HK-2 (cell line): Measurements from ENCODE around the gene TAX1BP1.
"Not testable (repeated sequence)": the region's sequence is repeated elsewhere in the genome, so short reads cannot be mapped to it uniquely, and the experiment has no call there.

Source experiments
- DNase-seq: peaks from one replicate; pipeline ENCODE4 v3.0.0-alpha.2; 2018; ENCODE audit not compliant: unreplicated experiment

The TAX1BP1 gene

DNA sequence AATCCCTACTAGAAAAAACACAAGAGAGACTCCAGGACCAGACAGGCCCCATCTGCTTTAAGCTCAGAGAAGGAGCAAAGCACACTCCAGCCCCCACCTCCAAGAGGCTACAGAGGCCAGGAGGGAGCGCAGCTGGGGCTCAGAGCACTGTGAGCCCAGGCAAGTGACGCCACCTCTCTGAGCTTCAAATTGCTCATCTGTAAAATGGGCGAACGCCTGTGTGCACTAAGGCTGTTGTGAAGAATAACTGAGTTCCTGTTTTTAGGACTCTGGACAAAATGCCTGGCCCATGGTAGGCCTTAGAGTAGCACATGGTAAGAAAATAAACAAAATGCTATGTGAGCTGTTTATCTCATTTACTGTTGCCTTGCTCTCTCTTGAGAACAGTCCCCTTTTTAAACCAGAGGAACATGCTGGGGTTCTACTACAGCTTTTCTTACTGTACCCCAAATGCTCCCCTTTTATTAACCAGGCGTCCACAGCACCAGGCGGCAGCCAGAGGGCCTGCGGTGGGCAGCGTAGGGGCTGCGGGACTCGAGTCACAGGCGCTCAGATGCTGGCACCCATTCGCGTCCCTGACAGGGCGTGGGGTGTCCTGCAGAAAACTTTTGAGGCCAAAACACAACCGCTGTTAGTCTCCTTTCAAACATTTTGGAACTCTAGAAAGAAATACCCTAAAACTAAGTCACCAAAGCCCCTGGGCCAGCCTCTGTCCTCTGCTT is 103.8 kb downstream of the TAX1BP1 start:
- no peak for DNase-seq

DNA sequence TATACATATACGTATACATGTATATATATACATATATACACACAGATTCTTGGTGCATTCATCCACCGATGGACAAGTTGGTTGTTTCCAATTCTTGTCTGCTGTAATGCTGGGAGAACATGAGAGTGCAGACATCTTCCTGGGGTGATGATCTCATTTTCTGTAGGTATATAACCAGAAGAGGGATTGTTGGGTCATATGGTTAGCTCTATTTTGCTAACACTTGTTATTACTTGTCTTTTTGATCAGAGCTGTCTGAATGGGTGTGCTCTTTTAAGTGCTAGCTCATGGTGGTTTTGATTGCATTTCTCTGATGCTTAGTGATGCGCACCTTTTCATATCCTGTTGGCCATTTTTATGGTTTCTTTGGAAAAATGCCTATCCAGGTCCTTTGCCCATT is 106.4 kb downstream of the TAX1BP1 start:
- no peak for DNase-seq

DNA sequence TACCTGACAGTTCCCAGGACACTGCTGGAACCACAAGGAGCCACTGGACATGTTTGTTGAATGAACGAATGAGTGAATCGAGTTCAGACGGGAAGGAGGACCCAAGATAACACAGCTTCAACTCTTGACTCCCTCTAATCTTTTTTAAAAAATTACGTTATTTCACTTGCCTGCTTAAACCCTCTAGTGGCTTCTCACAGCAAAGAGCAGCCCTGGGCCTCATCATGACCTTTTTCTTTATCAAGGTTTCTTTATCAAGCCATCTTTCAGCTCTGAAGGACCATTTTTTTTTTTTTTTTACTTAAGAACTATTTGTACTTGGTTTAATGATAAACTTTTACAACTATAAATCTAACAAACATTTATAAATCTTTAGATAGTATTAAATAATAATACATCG is 110.6 kb downstream of the TAX1BP1 start:
- DNase-seq, result no peak

DNA sequence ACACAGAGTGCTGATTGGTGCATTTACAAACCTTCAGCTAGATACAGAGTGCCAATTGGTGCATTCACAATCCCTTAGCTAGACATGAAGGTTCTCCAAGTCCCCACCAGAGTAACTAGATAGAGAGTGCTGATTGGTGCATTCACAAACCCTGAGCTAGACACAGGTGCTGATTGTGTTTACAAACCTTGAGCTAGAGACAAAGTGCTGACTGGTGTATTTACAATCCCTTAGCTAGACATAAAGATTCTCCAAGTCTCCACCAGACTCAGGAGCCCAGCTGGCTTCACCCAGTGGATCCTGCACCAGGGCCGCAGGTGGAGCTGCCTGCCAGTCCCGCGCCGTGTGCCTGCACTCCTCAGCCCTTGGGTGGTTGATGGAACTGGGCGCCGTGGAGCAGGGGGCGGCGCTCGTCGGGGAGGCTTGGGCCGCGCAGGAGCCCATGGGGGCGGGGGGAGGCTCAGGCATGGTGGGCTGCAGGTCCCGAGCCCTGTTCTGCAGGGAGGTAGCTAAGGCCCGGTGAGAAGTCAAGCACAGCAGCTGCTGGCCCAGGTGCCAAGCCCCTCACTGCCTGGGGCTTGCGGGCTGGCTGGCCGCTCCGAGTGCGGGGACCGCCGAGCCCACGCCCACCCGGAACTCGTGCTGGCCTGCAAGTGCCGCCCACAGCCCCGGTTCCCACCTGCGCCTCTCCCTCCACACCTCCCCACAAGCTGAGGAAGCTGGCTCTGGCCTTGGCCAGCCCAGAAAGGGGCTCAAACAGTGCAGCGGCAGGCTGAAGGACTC is 116.9 kb downstream of the TAX1BP1 start:
- DNase-seq, result not testable (repeated sequence)

DNA sequence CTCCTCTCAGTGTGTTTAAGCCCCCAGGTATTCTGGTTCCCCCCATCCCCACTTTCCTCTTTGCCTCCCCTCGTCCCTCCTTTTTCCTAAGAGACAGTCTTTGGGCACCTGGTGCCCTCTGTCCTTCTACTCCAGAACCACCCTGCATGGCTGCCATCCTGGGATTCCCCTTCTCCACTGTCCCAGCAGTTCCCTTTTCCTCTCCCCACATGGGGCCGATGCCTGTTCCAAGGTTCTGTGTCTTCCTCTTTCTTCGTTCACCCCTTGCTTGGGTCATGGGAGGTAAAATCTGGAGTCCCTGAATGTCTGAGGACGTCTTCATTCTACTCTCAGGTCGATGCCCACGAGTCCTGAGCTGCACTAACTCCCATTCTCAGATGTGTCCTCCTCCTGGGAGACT is 120.8 kb downstream of the TAX1BP1 start:
- DNase-seq, result no peak

DNA sequence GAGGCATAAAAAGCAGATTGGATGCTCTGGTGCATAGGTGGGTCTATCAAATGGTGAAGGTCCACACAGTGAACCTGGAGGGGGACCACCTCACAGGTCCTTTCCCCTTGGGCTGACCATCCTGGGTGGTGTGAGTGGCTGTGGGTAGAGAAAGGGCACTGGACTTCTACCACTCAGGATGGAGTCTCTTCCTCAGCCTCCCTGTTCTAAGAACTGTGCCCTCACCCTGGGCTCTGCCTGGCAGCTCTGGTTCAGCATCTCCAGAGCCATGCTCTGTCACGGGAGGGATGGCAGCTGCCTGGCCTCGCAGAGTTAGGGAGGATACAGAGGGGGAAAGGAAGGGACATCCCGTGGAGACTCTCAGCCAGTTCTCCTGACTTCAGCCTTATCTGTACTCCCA is 121.8 kb downstream of the TAX1BP1 start:
- DNase-seq, result no peak

DNA sequence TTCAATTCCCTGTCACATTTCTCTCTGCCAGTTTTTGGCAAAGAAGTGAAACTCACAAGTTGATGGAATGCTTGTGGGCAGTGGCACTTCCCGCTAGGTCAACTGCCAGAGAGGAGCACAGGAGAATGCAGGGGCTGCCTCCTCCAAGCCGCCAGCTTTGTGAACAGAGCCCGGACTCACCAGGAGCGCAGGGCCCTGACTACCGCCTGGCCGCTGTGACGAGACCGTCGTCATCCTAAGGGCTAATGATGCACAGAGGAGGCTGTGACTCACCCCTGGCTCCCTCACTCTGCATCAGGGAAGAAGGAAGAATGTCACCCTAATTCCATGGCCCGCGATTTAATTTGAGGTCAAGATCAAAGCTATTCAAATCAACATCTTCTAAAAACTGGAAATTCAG is 123.9 kb downstream of the TAX1BP1 start:
- peak; percentile 81 for DNase-seq

DNA sequence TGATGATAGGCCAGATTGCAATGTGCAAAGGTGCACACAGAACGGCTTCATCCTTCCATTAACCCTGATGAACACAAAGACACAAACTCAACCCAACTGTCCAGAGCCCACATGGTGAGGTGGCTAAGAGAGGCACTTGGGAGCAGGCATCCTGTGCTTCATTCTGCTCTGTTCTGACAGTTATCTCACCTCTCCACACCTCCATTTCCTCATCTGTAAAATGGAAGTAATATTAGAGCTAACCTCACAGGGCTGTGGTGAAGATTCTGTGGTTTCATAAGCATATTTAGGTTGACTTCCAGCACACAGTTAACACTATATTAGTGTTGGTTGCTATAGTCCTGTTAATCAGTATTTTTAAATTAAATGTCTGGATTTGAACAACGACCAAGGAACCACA is 126.3 kb downstream of the TAX1BP1 start:
- DNase-seq, result no peak

DNA sequence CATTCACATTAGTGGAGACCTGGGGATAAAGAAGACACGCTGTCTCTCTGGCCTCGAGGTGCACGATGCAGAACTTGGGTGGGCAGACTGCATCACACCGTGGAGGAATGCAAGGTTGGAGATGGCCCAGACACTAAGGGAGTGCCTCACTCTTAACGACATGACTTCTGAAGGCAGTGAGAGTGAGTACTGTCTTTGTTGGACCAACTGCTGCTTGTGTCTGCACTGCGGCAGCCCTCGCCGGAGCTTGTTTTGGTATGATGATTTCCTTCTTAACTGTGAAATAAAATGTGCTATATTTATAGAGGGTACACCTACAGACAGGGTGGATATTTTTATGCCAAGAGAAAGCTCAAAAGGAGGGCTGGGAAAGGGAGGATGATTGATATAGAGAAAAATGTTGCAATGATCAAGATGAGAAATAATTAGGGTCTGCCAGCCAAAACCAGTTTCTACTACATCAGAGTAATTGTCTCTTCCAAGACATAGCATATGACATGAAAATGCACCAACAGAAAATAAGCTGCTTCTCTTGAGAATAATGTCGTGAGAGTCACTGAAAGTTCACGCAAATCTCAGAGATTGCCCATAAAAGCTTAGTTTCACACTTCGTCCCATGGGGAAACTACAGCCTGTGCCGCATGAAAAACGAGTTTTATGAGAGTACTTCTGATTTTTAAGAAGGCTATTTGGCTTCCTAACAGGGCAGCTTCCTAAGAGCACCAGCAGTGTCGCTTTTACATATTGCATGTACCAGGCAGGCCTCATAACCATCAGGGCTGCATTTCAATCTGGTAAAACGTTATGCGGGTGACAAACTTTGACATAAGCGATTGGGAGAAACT is 127.1 kb downstream of the TAX1BP1 start:
- no peak for DNase-seq

DNA sequence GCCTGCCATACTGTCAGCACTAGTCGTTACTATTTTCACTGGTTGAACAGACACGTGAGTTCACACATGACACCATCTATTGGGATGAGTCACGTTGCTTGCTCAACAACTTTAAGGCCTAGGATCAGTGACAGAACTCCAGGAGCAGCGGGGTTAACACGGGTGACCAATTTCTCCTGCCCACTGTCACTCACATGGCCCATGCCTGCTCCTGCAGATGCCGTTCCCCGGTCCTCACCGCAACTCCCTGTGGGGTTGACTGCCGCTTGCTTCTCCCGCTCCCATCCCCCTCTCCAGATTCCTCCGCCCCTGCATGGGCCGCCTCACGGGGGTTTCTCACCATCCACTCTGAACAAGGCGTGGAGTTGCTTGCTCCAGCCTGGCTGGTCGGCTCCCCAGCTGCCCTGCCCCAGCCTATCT is 128.2 kb downstream of the TAX1BP1 start:
- DNase-seq, result peak; percentile 84

DNA sequence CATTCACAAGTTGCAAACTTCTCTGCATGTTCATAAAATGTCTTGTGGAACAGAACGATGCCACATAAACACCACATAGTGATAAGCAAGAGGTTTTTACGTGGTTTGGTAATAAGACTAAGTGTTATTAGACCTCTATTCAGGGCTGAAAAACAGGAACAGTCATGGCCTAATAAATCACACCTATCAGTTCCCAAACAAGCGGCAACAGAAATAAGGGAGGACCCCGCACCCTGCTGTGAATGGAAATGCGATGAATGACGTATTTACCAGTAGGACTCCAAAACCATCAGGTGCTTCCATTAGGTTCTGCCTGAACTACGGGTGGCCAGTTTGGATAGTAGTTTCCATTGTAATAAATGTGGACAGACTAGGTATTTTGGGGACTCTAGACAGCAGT is 129.1 kb downstream of the TAX1BP1 start:
- DNase-seq, result no peak

DNA sequence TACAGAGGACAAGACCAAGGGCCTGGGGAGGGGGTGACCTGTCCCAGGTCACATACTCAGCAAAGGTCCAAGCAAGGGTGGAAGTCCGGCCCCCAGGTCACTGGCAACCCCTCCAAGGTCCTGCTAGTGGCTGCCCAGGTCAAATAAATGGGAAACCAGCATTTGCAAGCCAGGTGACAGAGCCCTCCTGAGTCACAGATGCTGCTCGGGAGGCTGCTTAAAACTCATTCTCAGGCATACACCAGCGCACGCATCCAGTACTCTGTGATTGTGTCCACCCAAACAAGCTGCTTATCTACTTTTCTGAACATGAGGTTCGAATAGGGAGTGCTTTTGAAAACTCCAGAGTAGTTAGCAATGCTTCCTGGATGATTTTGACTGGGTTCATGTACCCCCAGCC is 130.6 kb downstream of the TAX1BP1 start:
- no peak for DNase-seq

DNA sequence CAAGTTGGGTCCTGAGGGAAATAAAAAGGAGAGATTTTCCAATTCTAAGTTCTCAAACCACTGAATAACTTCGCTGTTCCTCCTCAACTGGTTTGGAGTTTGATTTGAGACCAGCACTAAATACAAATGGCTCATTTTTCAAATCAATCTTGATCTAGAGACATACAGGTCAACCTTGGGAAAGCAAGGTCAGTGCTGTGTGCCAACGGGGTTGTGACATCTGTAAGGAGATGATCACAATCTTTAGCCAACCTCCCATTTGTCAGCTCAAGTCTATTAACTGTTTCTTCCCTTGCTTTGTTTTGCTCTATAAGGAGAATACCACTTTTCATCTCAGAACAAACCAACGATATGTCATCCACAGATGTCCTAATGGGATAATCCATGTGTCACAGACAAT is 131.1 kb downstream of the TAX1BP1 start:
- DNase-seq, result no peak

DNA sequence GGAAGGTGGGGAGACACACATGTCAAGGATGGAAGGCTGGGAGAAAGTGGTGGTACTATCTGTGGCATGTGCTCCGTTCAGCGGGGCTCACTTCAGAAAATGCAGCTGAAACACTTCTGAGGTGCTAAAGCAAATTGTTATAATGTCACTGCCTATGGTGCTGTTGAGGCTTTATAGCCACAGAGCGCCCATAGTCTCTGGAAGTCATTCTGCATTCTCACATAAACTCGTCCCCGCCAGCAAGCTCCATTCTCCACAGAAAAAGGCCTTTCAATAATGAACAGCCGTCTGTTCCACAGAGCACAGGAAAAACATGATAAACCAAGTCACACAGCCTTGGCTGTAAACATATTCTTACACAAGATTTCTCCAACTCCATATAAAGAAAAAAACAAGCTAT is 131.9 kb downstream of the TAX1BP1 start:
- DNase-seq, result no peak

DNA sequence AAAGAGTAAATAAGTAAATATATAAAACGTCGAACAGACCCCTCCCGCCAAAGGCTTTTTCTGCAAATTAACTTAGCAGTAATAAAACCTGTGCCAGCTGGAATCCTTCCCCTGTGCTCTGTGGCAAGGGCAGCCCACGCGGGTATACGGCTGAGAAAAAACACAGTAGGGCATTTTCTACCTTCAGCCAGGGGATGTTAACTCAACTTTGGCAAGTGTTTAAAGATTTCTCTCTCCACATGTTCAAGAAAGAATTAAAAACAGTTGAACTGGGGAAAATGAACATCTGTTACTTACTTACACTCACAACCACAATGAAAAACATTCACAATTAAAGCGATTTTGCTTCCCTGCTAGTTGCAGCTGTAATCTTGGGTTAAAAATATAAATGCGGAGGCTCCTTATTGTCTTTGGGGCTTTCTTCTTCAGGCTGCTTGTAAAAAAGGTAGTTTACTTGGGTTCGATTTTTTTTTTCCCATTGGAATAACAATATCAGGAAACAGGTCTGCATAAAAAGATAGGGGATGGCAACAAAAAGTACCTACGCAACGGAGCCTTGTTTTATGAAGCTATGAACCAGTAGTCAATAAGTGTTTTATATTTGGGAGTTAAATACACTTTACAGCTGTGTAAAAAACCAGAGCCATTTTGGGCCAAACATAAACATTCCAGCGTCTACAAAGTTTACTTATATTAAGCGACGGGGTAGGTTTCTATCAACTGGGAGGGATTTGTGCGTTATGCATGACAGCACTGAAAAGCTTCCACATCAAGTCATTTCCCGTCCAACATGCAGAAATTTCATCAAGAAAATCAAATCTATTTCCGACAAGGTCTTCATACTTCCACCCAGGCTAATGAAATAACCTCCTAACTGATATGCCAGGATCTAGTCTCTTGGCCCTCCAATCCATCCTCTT is 132.7 kb downstream of the TAX1BP1 start:
- DNase-seq, result no peak

DNA sequence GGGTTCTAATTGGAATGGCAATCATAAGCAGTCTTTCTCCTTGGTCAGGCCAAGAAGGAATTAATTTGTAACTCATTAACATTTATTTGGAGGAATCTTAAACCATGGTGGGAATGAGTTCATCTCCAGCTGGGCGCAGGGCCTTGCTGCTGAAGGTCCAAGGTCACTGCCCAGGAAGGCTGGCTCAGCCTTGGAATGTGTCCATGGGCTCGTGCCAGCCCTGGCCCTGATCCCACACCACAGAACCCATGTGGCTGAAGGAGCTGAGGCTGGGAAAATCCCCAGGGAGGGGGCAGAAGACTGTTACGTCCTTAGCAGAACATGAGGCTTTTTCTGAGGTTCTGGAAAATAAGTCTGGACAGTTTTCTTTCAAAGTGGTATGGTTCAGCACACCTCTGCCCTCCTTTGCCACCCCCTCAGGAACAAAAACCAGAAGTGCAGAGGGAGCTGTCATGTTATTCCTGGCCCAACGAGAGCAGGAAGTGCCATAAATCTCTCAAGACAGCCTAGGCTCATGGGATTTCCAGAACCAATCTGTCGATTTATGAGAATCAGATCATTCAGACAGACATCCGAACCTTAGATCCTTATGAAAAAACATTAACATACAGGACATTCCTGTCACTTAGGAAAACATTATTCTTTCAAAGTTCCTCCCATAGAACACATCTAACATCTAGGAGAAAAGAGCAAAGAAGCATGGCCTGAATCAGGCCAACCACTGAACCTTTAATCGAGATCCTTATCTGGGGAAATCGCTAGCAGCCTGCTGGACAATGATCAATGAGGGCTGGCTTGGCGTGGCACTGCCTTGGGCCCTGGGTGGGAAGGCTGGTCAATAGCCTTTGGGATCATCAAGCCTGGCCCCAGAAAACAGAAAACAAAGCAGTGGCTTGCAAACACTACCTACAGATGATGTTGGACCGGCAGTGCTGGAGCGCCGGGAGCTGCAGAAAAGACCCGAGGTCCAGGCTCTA is 134.3 kb downstream of the TAX1BP1 start:
- DNase-seq, result peak; percentile 92

DNA sequence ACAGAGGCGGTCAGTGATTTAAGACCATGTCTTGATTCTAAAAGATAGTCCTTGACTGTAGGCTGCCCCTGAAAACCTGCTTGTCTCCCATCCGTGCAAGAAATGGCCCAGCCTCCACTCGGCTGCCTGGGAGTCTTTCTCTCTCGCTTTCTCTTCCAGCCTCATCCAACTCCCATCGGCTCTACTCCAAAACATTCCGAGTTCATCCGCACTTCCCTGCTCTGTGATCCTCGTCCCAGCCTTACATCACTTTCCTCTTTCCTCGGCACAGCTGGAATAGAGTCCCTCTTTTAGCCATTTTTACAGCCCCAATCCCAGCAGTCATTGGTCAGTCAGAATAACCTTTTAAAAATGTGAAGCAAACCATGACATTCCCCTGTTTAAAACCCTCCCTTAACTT is 135.1 kb downstream of the TAX1BP1 start:
- no peak for DNase-seq

DNA sequence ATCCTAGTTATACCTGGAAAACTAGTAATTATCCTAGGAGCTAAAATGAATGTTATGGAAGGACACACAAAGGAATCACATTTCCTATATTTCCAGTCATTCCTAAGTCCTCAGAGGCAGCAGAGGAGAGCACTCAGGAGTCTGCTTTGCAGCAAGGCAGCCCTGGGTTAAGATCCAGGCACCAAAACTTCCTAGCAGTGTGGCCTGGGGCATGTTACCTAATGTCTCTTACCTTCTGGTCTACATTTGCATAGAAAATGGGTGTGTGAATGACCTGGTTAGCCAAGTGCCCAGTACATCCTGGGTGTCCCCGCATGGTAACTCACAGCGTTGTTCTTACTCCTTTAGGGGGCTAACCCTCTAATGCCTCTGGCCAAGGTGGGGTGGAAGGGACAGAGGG is 135.9 kb downstream of the TAX1BP1 start:
- DNase-seq, result no peak

DNA sequence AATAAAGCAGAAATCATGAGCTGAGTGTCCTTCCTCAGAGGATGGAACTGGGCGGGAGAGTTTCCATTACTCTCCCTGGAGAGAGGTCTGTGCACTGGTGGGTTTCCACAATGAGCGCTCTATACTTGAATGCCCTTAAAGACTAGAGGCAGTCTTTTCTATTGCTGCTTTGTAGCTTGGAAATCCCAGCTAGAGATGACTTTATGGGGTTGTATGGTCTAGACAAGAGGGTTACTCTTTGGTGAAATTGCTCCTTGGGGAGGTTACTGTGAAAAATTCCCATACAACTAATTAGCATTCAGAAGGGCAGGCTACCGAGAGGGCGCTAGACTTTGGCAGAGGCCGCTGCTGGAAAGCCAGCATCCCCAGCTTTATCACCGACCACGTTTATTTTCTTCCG is 136.8 kb downstream of the TAX1BP1 start:
- no peak for DNase-seq
